GM06990 (cell line): ENCODE results near the gene COX5B.
"Not testable (repeated sequence)": the region's sequence is repeated elsewhere in the genome, so short reads cannot be mapped to it uniquely, and the experiment has no call there.

Experiments used
- DNase-seq: peaks from one replicate; pipeline ENCODE4 v3.0.0-alpha.2; 2011; ENCODE audit not compliant: insufficient read length; ENCODE audit errors: extremely low read depth
- H3K27me3 ChIP-seq: replicated peaks from 2 replicates; pipeline ENCODE4 v1.6.0; 2011; ENCODE audit warnings: low read length; ENCODE audit not compliant: control insufficient read depth, insufficient read depth
- H3K36me3 ChIP-seq: 2 replicates; pipeline ENCODE4 v1.5.1; 2011; ENCODE audit warnings: low read length; ENCODE audit not compliant: control insufficient read depth, insufficient read depth
- H3K4me3 ChIP-seq: replicated peaks from 2 replicates; pipeline ENCODE4 v1.5.1; 2011; ENCODE audit warnings: low read depth, mild to moderate bottlenecking, control low read depth, low read length
- CTCF ChIP-seq: IDR thresholded peaks from 2 replicates; pipeline ENCODE4 v1.5.1; 2011; ENCODE audit warnings: low read length, control low read depth, mild to moderate bottlenecking, inconsistent platforms; ENCODE audit not compliant: insufficient read depth, poor library complexity, severe bottlenecking

The COX5B gene

GRCh38 chr2:97622976-97623375 lies 22.9 kb upstream of the COX5B start:
- not testable (repeated sequence) for DNase-seq, H3K27me3 ChIP-seq, H3K36me3 ChIP-seq, H3K4me3 ChIP-seq

- DNase-seq, H3K27me3 ChIP-seq, H3K36me3 ChIP-seq, H3K4me3 ChIP-seq: not testable (repeated sequence)
Observed at GRCh38 chr2:97625354-97626048, 20.4 kb upstream of the COX5B start.

GRCh38 chr2:97626049-97626430 lies 19.8 kb upstream of the COX5B start:
- H3K4me3 ChIP-seq, H3K27me3 ChIP-seq, DNase-seq, H3K36me3 ChIP-seq: not testable (repeated sequence)

- TF ChIP-seq CTCF, result no peak
- no peaks in the 10 kb centered on the region for H3K27me3 ChIP-seq
- H3K36me3 ChIP-seq, result peaks cover 6% of the 10 kb centered on the region
- no peak overlapping the region for H3K4me3 ChIP-seq
- DNase-seq, result no peak
Observed at GRCh38 chr2:97644023-97644717, 1.7 kb upstream of the COX5B start.

GRCh38 chr2:97645112-97645694 lies 659 bp upstream of the COX5B start:
- no peak for DNase-seq

GRCh38 chr2:97646977-97647376 lies 1.1 kb downstream of the COX5B start:
- DNase-seq, result no peak
- peaks cover 7% of the 10 kb centered on the region for H3K36me3 ChIP-seq
- no peaks in the 10 kb centered on the region for H3K27me3 ChIP-seq
- TF ChIP-seq CTCF, result no peak
- H3K4me3 ChIP-seq, result peak overlapping the region; percentile 84

More at GRCh38 chr2:97645112-97645694, 659 bp upstream of the COX5B start:
- Histone ChIP-seq H3K4me3 (peak overlapping the region; percentile 84), H3K27me3 (no peaks in the 10 kb centered on the region), H3K36me3 (peaks cover 7% of the 10 kb centered on the region)
- TF ChIP-seq CTCF, result no peak

- Histone ChIP-seq H3K36me3 (peaks cover 10% of the 10 kb centered on the region), H3K27me3 (no peaks in the 10 kb centered on the region), H3K4me3 (no peak overlapping the region)
- no peak for TF ChIP-seq CTCF
- DNase-seq, result no peak
Observed at GRCh38 chr2:97651114-97651513, 5.3 kb downstream of the COX5B start.
